Muscle of arm (tissue), 12 donors: Measurements from ENCODE around the gene PIM3. TPM values are rescaled to one million over a fixed set of nuclear protein-coding genes. Genes with fewer than 3 reads are reported as not detected.

Source experiments
- DNase-seq: peaks from one replicate; pipeline ENCODE4 v3.0.0-alpha.2; 2013
- polyA plus RNA-seq, 12 donors: library from polyadenylated mRNA; unstranded; fragments of 120-200 nt; gene quantifications; one replicate each; pipeline ENCODE4 v1.2.1, GENCODE V29; 2013; ENCODE audit not compliant: insufficient read length in 12 of 12

The PIM3 gene
- polyA plus RNA-seq, 12 donors = 9.0 to 28.2 (median 11.3) TPM; not detected in 1

DNA sequence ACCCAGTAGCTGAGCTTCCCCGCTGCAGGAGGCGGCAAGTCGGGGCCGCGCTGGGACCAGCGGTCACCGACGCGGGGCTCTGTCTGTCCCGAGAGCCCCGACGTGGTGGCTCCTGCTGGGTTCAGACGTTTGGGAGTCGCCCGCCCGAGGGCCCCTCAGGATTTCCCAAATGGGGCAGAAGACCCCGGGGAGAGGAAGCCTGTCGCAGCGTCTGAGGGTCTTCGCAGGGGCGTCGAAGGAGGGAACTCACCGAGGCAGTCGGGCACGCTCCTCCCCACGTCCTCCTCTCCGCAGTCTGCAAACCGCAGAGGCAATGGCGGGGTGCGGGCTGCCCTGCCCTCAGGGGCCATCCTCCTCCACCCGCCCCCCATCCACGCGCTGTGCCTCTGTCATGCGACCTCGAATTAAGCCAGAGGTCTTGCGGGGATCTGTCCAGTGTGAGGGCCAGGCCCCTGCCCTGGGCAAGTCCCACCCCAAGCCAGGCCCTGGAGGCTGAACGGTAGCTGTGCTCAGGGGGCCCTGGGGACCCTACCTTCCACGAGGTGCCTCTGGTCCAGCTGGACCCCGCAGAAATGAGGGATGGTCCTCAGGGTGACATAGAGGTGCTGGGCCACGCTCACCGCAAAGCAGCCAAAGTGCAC, 39.5 kb downstream of the PIM3 start:
- no peak for DNase-seq

DNA sequence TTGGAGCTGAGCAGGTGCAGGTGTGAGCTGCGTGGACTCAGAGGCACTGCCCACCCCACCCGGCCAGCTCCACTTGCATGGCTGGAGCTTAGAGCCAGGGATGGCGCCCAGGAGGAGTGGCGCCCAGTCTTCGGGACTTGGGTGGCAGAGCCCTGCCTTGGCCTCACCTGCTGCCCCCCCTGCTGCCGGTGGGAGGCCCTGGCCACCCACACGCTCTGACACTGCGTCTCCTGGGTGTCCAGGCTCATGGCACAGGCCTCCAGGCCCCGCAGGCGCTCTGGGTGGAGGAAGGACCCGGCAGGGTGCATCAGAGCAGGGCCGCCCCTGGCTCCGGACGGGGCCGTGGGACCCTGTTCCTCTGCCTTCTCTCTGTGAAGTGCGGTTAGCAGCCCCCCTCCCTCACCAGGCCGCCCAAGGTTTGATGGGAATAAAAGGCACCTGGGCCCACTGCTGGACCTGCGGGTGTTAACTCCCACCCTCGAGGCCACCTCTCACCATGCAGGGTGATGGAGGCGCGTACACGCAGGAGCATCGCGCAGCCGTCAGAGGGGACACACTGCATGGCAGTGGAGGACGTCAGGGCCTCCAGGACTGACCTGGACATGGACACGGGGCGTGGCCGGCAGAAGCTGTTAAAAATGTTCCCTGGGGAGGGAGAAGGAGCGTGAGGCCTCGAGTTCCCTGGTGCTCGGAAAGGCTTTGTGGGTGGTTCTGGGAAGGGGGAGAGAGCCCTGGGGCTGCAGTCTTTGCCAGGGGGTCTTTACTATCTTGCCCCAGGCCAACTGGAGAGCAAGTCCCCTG, 40.2 kb downstream of the PIM3 start:
- no peak for DNase-seq

DNA sequence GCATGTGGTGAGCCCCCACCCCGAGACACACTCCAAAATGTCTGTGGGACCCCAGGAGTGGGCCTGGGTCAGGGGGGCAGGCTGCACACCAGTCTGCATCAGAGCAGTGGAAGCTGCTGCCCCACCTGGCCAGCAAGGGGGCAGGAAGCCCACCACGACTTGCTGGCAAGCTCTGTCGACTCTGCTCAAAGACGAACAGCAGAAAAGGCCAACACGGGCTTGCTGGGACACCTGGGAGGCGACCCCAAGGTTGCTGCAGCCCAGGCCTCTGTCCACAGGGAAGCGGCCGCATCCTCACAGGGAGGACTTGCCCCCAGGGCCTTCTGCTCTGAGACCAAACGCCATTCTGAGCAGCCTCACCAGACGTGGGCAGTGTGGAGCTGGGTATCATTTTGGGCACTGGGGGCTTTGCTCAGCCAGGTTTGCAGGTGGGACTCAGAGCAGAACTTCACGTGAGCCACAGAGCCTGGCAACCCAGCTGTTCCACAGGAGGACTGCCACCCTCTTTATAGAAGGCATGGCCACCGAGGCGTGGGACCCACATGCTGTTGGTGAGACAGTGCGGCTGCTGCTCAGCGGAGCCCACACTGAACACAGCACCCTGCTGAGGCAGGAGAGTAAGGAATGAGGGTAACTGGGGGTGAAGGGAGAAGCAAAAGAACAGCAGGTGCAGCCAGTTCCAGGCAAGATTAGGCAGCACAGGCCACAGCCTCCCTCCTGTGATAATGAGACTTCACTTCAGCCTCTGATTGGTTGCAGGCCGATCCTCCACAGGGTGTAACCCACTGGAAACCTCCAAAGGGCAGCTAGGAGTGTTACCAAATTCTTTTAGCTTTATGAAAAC, 41.0 kb downstream of the PIM3 start:
- no peak for DNase-seq

DNA sequence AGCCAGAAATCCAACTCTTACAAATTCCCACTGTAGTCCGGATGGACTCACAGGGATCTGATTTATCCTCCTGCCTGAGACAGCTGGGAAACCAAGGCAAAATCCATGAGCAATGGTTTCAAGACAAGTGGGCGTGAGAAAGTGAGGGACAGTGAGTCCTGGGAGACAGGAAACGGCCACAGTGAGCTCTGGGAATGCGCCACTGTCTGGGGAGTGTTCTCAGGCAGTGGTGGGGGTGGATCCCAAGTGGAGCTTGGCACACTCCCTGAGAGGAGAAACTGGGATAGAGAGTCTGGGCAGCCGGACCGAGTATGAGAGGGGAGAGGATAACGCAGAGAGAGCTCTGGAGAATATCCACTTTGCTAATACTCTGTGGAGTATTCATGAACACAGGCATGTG, 42.2 kb downstream of the PIM3 start:
- DNase-seq = no peak

DNA sequence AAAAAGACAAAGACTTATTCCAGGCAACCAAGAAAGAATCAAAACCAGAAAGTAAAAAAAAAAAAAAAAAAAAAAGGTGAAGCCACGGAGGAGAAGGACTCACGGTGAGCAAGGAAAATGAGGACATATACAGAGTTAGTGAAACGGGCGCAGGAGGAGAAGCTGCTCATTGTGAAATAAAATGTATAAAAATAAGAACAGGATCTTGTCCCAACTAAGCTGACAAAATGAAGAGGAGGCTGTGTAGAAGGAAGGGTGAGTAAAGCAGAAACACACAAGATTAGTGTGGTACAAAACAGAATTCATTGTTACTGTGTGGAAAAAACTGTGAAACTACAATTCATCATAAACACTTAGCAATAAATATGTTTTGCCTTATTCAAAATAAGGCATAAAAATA, 44.3 kb downstream of the PIM3 start:
- no peak for DNase-seq

DNA sequence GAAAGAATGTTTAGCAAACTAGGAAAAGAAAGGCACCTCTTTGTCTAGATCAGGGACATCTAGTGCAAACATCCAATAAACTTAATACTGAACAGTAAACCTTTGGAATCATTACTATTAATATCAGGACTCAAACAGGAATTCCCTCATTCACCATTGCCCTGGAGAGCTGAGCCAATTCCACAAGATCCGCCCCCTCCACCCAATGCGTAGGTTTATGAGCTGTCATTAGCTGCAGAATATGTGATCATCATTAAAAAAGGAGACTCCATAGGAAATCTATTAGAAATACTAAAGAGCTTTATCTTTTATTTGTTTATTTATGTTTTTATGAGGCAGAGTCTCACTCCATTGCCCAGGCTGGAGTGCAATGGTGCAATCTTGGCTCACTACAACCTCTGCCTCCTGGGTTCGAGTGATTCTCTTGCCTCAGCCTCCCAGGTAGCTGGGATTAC, 46.5 kb downstream of the PIM3 start:
- no peak for DNase-seq

DNA sequence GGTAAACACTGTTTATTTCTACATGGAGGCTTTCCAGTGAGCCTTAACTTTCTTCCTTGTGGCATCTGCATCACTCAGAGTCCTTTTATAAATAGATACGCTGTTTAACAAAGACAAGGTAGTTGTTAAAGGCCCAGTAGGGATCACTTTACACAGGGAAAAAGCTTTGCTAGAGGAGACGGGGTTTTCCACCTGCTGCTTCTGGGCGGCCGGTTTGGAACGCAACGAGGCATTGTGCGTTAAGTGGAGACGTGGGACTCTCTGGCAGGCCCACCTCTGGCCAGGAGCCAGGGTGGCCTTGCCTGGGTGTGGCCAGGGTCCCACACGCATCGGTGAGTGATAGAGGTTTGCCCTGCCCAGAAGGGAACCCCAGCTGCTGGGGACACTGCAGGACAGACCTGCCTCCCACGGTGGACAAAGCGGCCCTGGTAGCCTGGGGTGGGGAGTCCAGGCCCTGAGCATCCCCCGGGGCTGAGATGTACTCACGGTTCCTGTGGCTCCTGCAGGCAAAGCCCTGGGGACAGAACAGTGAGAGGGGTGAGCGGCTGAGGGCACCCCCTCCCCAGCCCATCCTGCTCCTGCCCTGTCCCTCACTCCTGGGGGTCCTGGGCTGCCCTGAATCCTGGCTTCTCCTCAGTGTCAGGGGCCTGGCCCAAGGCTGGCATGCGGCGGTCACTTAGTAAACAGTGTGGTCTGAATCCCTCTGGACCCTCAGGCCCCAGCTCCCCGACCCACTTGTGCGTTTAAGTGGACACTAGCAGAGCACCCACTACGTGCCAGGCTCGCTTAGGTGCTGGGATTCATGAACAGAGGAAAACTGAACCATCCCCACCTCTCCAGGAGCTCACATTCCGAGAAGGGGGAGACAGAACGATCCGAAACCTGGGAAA, 47.8 kb downstream of the PIM3 start:
- DNase-seq = no peak

DNA sequence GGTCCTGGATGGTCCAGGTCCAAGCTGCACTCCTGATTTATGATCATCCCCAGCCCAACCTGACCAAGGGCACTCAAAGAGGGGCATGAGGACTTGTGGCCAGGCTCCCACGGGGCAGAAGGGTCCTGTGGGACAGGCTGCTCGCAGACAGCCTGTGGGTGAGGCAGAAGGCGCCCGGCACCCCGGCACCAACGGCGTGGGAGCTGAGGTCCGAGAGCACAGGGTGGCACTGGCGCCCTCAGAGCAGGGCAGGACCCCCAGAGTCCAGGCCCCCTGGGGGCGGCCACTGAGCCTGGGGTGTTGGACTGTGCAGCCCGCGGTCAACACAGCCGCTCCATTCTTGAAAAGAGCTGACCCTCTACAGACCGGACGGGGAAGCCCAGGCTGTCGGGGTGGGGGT, 48.7 kb downstream of the PIM3 start:
- DNase-seq = no peak

DNA sequence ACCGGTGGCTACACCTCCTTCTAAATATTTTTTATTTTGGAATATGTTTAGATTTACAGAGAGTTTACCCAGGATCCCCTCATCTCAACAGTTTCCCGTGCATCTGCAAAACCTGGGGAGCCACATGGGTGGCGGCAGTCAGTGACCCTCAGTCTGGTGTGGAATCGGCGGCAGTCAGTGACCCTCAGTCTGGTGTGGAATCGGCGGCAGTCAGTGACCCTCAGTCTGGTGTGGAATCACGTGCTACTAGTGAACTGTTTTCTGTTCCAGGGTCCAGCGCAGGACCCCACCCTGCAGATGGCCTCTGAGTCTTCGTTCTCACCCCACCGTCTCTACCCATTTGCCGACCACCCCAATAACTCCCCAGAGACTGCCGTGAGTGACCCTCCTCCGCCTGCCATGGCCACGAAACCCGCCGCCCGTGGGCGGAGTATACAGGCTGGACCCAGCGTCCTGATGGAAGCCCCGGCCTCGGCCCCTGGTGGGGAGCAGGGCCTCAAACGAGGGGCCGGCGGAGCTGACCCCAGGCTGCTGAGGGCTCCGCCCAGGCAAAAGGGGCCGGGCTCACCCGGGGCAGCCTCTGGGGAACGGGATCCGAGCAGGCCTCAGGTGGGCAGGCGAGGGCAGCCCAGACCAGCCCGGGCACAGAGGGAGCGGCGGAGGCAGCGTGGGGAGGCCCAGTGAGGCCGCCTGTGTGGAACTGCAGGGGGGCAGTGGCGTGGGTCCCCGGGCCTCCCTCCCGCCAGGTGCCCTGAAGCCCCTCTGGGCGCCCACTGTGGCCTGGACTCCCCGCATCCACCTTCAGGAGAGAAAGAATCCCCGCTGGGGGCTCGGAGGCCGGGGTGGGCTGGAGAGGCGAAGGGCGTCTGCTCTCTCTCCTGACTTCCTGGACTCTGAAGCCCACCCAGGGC, 49.4 kb downstream of the PIM3 start:
- DNase-seq = no peak

DNA sequence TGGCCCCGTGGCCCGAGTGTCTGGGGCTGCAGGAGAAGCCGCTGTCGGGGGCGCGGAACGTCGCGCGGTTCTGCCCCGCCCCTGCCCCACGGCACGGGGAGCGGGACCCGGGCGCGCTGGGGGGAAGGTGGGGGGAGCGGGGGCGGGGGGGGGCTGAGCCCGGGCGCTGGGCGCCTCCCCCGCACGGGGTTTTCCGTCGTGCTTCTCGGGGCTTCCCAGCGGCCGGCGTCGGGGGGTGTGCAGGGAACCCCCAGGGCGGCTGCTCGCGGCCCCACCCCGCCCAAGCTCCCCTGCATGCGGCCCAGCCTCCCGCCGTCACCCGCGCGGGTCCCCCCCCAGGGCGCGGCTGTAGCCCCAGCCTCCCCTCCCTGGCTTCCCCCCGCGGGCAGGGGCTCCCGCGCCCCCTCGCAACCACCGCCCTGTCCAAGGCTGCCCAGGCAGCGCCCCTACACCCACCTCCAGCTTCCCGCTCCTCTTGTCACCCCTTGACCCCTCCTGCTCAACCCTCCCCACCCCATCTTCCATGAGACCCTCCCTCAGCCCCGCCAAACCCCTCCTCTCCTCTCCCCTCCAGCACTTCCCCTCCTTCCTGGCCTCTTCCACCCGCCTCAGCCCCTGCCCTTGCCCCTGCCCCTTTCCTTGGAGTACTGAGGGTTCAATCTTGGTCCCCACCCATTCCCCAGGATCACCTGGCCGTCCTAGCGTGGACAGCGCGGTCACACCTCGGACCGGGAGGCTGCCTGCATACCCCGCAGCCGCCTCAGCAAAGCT, 50.3 kb downstream of the PIM3 start:
- DNase-seq = no peak

DNA sequence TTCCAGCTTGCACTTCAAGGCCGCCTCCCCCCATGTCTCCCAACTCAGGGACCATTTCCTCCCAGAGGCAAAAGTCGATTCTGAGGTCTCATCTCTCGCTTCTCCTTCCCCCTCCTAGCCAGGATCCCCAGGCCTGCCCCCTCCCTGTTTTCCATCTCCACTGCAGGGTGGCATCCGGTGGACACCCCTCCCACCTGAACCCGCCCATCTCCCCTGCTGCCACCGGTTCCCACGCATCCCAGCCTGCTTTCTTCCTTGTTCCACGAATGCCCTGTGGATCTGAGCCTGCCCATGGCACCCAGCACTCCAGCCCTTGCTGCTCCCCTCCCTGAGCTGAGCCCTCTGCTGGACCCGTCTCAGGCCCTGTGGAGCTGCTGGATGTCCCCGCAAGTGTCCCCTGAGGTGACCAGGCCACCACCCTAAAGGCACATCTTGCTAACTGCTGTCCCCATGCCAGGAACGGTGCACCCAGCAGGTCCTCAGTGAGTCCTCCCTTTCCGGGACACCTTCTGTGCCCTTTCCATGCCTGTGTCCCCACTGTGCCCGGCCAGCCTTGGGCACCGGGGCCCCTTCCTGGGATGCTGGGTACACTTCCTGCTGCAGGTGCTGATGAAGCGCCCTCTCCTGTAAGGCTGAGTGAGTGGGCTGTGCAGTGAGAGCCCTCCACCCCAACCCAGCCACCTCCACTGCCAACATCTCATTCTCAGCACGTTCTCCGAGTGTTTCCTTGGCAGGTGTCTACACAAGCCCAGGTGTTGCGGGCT, 51.1 kb downstream of the PIM3 start:
- no peak for DNase-seq

DNA sequence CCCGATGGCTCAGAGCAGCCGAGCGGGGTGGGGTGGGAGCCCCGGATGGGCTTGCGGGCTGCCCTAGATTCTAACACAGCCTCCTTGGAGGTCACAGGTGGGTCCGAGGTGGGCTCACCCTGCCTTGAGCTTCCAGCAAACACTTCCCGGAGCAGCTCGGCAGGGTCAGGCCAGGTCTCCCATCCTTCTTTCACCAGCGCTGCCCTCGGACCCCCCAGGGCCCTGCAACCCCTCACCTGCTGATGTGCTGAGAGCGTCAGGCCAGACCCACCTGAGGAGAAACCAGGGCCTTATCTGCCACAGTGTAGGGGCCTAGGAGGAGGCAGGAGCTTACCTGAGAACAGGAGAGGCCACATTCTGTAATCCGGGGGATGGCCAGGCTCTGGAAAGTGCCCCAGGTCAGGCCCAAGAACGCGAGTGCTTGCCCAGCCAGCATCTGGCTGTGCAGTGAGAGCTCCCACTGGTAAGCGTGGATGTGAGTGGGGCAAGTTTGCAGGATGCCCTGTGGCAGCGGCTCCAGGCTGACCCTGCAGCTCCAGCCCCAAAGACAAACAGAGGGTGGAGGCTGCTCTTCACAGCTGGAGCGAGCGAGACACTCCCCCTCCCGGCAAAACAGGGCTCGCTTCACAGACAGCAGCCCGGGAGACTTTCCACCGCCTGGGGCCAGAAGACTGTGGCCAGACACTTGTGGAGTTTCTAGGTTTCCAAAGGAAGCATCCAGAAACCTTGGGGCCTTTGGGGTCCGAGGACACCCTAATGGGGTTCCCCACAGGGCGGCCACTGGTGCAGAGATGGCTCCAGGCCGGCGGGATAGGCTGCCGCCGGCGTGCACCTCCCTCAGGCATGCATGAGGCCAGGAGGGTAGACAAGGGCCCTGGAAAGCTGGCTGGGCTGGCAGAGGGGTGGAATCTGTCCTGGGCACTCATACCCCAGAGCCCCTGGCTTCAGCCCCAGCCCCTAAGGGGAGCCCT, 51.9 kb downstream of the PIM3 start, which contains the start of gene IL17REL:
TSS of gene IL17REL (minus strand) at position 555 of the 971 bp plus-strand sequence. CDS start at position 436, 119 bp downstream.
- DNase-seq = no peak

Other genes with a start within 250 kb of the PIM3 start
- gene BRD1, start 132.9 kb upstream of the PIM3 start, polyA plus RNA-seq = 10 to 100 TPM in 11 of 12 donors, not detected in 1; 20.5 to 39.1 (median 24.8) TPM
- gene ZBED4, start 106.9 kb upstream of the PIM3 start, polyA plus RNA-seq = 10 to 100 TPM in 11 of 12 donors, not detected in 1; 10.9 to 16.5 (median 12.7) TPM
- gene ALG12, start 42.3 kb upstream of the PIM3 start, polyA plus RNA-seq = 10 to 100 TPM in 9 of 12 donors, 1 to 10 TPM in 2, not detected in 1; 6.3 to 17.2 (median 12.1) TPM
- 10 to 100 TPM in 11 of 12 donors, not detected in 1; 11.1 to 29.8 (median 18.2) TPM for gene CRELD2, start 42.1 kb upstream of the PIM3 start, polyA plus RNA-seq
- under 1 TPM in 3 of 12 donors, not detected in 9; 0.07 to 0.92 (median 0.10) TPM for gene IL17REL, start 52.0 kb downstream of the PIM3 start, polyA plus RNA-seq
- not detected for gene TTLL8, start 97.5 kb downstream of the PIM3 start, polyA plus RNA-seq
- gene MLC1, start 124.7 kb downstream of the PIM3 start, polyA plus RNA-seq = 1 to 10 TPM in 4 of 12 donors, under 1 TPM in 6, not detected in 2; 0.59 to 3.3 (median 0.93) TPM
- gene MOV10L1, start 129.2 kb downstream of the PIM3 start, polyA plus RNA-seq = under 1 TPM in 9 of 12 donors, not detected in 3; 0.10 to 0.73 (median 0.49) TPM
- gene PANX2, start 210.0 kb downstream of the PIM3 start, polyA plus RNA-seq = under 1 TPM in 7 of 12 donors, not detected in 5; 0.05 to 0.43 (median 0.16) TPM
- gene TRABD, start 225.1 kb downstream of the PIM3 start, polyA plus RNA-seq = 10 to 100 TPM in 11 of 12 donors, not detected in 1; 13.4 to 21.8 (median 15.0) TPM
- 10 to 100 TPM in 7 of 12 donors, 1 to 10 TPM in 4, not detected in 1; 7.9 to 18.4 (median 10.6) TPM for gene SELENOO, start 240.2 kb downstream of the PIM3 start, polyA plus RNA-seq